GM18517 (cell line): Measurements from ENCODE around the gene RALGPS2.

ENCODE experiments used
- ATAC-seq: cut with Tn5 transposase; IDR thresholded peaks from one replicate; pipeline ENCODE4 v1.9.1; 2021; ENCODE audit warnings: mild to moderate bottlenecking, moderate library complexity; ENCODE audit not compliant: unreplicated experiment

RALGPS2 gene, protein sequence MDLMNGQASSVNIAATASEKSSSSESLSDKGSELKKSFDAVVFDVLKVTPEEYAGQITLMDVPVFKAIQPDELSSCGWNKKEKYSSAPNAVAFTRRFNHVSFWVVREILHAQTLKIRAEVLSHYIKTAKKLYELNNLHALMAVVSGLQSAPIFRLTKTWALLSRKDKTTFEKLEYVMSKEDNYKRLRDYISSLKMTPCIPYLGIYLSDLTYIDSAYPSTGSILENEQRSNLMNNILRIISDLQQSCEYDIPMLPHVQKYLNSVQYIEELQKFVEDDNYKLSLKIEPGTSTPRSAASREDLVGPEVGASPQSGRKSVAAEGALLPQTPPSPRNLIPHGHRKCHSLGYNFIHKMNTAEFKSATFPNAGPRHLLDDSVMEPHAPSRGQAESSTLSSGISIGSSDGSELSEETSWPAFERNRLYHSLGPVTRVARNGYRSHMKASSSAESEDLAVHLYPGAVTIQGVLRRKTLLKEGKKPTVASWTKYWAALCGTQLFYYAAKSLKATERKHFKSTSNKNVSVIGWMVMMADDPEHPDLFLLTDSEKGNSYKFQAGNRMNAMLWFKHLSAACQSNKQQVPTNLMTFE

DNA sequence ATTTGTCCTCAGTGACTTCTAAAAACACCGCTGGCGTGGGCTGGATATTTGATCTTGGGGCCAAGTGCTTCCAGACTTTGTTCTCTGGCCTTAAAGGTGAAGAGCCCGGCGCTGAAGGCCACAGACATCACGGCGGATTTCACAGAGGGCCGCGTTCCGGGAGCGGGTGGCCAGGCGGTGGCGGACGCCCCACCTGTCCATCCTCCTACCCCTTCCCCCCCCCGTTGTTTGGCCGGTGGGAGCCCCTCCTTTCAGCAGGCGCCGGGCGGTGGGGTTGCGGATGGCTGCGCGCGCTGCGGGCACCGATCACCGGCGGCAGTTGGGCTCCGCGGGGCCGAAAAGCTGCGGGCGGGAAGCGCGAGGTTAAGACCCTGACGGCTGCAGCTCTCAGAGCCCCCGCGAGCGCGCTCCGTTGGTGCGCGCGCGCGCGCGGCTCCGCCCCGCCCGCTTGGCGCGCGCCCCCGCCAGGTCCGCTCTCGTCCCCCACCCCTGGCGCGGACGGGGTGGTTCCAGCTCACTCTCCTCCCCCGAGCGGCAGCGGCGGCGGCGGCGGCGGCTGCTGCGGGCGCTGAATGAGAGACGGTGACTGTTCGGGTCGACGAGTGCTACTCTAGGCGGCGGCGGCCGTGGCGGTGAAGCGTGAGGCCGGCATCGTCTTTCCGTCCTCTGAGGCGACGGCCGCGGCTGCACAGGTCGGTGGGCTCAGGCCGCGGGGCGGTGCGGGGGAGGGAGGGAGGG, at the start of gene RALGPS2:
Gene RALGPS2, plus strand, starts transcription at position 517 of the 738 bp plus-strand sequence. CDS start 51,521 bp downstream, outside the sequence.
- ATAC-seq: peak; percentile 53

GRCh38 chr1:178679237-178679636, 45.8 kb upstream of the RALGPS2 start:
- ATAC-seq: no peak

- ATAC-seq: no peak
Observed at GRCh38 chr1:178682429-178682828, 42.6 kb upstream of the RALGPS2 start.

GRCh38 chr1:178682886-178683285, 42.2 kb upstream of the RALGPS2 start:
- ATAC-seq: no peak

DNA sequence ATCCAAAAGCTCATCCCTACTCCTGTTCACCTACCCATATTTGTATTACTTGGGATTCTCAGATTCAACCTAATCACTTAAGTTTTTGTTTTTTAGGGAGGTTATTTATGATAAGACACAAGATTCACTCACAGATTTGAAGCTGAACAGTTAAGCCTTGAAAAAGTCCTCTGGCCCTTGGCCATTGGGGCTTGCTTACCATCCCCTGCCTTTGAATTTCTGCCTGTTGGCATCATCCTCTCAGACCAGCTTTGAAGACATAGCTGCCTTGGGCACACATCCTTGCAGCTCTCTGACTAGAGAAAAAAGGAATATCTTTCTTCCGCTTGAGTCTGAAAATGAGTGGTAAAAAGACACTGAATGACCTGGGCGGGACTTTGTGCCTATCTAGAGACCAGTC, 41.8 kb upstream of the RALGPS2 start:
- no peak for ATAC-seq

- ATAC-seq: no peak
Observed at GRCh38 chr1:178684111-178684510, 40.9 kb upstream of the RALGPS2 start.

- peak; percentile 73 for ATAC-seq
Observed at GRCh38 chr1:178684542-178685000, 40.5 kb upstream of the RALGPS2 start.

GRCh38 chr1:178686407-178686806, 38.6 kb upstream of the RALGPS2 start:
- no peak for ATAC-seq

DNA sequence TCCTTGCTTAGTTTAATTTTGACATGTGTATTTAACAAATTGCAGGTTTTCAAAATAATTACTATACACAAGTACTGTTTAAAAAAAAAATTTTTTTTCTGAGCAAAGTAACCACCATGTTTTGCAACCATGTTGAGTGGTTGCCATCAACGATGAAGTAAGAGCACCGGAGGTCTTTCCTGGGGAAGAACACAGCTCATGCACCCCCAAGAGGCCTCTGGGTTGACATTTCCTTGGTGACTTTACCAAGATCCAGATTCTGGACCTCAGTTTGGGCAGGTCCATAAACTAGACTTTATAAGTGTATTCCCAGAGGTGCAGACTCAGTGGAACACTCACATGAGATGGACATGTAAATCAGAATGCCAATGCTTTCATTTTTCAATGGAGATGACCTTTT, 36.8 kb upstream of the RALGPS2 start:
- ATAC-seq: no peak

DNA sequence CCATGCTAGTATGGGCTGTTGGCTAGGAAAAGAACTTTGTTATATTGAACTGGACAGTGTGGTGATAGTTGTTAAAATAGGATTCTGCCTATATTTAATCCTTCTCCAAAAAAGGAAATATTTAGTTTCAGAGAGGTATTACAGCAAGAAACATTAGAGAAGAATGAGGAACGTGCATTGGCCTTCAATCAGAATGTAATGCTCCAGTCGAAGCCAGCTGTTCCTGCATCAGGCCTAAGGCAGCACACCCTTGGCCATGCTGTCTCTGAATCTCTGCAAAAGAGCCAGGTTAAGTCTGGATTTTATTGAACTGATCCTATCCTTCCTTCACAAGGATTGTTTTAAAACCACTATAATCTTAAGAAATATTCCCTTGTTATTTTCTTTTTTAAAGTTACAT, 35.3 kb upstream of the RALGPS2 start:
- ATAC-seq: no peak

DNA sequence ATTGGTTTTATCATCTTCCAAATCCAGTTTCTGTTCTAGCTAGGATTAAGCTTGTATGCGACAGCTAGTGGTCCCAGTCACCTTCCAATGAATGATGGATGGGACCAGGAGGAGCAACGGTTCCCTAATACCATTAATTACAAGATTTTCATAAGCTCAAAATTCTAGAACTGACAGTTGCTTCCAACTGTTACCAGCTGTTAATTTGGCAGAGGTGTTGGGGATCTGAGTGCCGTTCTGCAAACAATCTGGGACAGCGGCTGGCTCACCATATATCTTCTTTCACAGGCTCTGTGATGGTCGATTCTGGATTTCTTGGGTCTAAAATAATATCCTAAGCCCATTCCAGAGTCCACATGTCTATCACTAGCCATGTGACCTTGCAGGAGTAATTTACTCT, 34.5 kb upstream of the RALGPS2 start:
- ATAC-seq: no peak

GRCh38 chr1:178692564-178693327, 32.3 kb upstream of the RALGPS2 start:
- no peak for ATAC-seq

DNA sequence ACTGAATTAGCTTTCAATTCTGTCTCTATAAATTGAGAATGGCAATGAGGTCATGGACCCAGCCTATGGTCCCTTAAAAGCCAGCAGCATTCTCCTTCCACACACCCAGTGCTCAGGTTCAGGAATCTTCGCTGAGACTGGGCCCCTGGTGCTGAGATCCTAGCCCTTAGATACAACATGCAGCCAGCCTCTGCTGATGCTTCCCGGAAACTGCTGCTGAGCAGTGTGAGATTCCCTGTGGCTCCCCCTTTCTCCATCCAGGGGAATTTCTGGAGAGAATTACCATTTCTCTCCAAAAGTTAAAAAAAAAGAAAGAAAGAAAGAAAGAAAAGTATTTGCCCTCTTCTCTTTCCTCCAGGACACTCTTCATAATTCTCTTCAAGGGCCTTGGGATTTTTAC, 31.7 kb upstream of the RALGPS2 start:
- ATAC-seq: no peak

- ATAC-seq: no peak
Observed at GRCh38 chr1:178694923-178695525, 30.0 kb upstream of the RALGPS2 start.

GRCh38 chr1:178702146-178702545, 22.9 kb upstream of the RALGPS2 start:
- ATAC-seq: no peak

DNA sequence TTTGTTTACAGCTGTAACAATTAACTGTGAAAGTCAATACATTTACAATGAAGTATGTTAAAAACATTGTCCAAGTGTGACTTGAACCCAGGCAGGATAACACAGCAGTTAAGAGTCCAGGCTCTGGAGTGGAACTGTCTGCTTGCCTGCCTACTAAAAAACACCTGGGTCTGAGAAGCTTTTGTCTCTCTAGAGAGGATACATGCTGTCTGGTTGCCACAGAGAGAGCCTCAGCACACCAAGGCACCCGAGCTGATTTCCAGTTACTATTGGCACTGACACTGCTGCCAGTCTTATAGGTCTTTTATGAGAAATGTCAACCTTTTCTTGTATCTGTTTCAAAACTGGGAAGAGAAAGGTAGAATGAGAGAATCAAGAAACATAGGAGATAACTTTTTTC, 20.2 kb upstream of the RALGPS2 start:
- ATAC-seq: no peak

DNA sequence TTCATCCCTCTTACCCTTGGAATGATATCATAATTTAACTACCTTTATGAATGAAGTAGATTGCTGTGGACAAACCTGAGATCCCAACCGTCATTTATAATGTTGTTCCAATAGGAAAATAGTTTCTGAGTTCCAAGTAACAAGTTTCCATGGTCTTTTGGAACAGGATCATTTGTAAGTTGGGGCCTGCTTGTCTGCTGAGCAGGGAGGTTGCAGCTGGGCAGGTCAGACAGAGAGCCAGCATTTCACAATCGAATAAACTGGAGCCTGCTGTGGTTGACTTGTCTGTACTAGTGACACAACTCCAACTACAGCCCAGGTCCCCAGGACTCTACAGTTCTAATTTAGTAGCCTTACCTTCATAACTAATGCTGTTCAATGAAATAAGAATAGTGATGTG, 18.6 kb upstream of the RALGPS2 start:
- no peak for ATAC-seq

DNA sequence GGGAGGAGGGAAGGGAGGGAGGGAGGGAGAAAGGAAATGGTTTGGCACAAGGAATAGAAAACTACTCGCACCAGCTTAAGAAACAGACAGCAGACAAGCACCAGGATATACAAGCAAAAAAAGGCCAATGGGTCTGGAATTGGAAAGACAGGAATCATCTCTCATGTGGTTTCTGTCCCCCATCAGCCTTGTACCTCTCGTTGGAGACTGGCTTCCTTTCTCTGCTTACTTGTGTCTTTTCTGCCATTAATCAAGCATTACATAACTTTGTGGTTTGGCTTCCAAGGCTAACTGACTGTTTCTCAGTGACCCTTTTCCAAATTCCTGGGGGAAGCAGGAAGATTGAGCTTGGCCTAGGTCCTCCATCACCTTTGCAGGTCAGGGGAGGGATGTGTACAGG, 11.8 kb upstream of the RALGPS2 start:
- ATAC-seq: no peak

DNA sequence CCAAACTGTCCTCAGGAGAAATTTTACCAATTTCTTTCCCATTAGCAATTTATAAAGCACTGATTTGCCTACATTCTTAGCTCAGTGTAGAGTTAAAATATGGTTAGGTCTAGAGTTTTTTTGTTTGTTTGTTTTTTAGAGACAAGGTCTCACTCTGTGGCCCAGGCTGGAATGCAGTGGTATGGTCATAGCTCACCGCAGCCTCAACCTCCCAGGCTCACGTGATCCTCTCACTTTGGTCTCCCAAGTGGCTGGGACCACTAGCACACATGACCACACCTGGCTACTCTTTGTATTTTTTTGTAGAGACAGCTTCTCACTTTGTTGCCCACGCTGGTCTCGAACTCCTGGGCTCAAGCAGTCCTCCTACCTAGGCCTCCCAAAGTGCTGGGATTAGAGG, 10.6 kb upstream of the RALGPS2 start:
- ATAC-seq: no peak

- ATAC-seq: no peak
Observed at GRCh38 chr1:178716111-178716510, 8.9 kb upstream of the RALGPS2 start.

DNA sequence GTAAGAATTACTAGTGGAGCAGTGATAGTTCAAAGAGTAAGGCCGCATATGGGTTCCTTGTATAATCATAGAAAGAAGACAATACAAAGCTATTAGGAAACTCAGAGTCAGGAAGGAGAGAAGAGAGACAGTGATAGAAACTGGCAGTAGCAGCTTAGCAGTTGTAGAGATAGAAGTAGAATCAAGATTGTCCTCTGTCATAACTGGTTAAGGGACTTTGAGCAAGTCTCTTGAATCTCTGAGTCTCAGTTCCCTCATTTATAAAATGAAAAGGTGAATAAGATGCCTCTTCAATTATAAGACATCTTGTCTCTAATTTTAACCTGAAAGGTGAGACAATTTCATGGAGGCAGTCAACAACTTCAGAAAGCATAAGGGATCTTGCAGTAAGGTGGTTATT, 6.5 kb upstream of the RALGPS2 start:
- no peak for ATAC-seq
